Tibial artery (tissue), 4 donors: ENCODE data around the gene PLXNA2.

ENCODE experiments used
- DNase-seq, 2 donors: peaks; one replicate each; pipeline ENCODE4 v3.0.0-alpha.2; 2019
- H3K27ac ChIP-seq, 2 donors: fragments of 200-600 bp; sonication (generic) in 1 of 2; 1 replicate in 1 of 2; 2 replicates in 1 of 2; pipeline ENCODE4 v1.5.1; 2018 to 2019; ENCODE audit warnings: mild to moderate bottlenecking in 1 of 2
- H3K27me3 ChIP-seq, 2 donors: fragments of 200-600 bp; sonication (generic) in 1 of 2; one replicate each; pipeline versions ENCODE4 v1.5.1 to v1.6.0; 2016 to 2019
- H3K36me3 ChIP-seq, 3 donors: fragments of 200-600 bp; sonication (generic) in 2 of 3; one replicate each; pipeline ENCODE4 v1.5.1; 2016 to 2019; ENCODE audit warnings: mild to moderate bottlenecking in 2 of 3
- H3K4me1 ChIP-seq, 4 donors: fragments of 200-600 bp; sonication (generic) in 2 of 4; 1 replicate in 3 of 4; 2 replicates in 1 of 4; pipeline ENCODE4 v1.5.1; 2016 to 2019
- H3K4me3 ChIP-seq, 2 donors: fragments of 200-600 bp; sonication (generic) in 1 of 2; 1 replicate in 1 of 2; 2 replicates in 1 of 2; pipeline ENCODE4 v1.5.1; 2018 to 2019; ENCODE audit warnings: mild to moderate bottlenecking in 2 of 2
- H3K9me3 ChIP-seq, 3 donors: fragments of 200-600 bp; sonication (generic) in 1 of 3; one replicate each; pipeline ENCODE4 v1.5.1; 2016 to 2019
- intact Hi-C: fragments of 100-400 bp; cut with DNase I; formaldehyde crosslinking; loops from one replicate; pipeline ENCODE4 v1.15.0; 2023; ENCODE audit warnings: low total_unique reads
- TF ChIP-seq, protein P1 (sequence below), 2 experiments: fragments of 200-600 bp in 1 of 2; fragments of 450-650 bp in 1 of 2; IDR thresholded peaks; one replicate each; pipeline ENCODE4 v1.5.1; 2017 to 2019; ENCODE audit warnings: antibody characterized with exemption in 2 of 2, mild to moderate bottlenecking in 1 of 2, moderate library complexity in 1 of 2

The PLXNA2 gene

DNA sequence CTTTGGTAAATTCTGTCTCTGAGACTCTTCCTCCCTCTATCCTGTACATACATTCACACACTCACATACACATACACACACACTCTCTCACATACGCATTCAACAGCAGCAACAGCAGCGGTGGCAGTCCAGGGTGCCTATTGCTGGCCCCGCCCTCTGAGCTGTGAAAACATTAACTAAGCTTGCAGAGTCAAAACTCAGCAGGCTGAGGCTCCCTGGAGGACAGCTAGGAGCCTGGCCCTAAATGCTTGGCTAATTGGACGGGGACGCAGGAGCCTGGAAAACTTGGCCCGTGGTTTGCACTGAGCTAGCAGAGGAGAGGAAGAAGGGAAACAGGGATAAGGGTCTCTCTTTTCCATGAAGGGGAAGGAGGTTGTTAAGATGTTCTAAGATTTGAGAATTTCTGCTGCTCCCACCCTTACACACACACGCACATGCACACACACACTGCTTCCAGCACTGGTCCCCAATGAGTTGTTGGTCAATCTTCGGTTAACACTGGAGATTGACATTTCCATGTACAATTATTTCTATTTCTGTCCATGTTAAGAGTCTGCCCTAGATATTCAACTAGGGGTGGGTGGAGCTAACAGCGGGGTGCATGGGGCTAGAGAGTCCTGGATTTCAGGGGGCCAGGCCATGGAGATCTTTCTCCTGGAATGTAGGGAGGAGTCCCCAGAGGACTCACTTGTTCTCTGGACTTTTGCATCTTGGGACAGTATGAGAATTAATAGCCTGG lies 94.2 kb downstream of the PLXNA2 start:
- Histone ChIP-seq H3K27ac (peak overlapping the region in 1 of 2 donors; percentile 19), H3K27me3 (no peaks in the 10 kb centered on the region), H3K36me3 (no peaks in the 10 kb centered on the region), H3K9me3 (no peaks in the 10 kb centered on the region), H3K4me1 (peaks cover 0 to 36% (median 18%) of the 10 kb centered on the region in 4 donors), H3K4me3 (no peak overlapping the region)
- peak in 1 of 2 donors; percentile 71 for DNase-seq
- TF ChIP-seq, protein P1, sequence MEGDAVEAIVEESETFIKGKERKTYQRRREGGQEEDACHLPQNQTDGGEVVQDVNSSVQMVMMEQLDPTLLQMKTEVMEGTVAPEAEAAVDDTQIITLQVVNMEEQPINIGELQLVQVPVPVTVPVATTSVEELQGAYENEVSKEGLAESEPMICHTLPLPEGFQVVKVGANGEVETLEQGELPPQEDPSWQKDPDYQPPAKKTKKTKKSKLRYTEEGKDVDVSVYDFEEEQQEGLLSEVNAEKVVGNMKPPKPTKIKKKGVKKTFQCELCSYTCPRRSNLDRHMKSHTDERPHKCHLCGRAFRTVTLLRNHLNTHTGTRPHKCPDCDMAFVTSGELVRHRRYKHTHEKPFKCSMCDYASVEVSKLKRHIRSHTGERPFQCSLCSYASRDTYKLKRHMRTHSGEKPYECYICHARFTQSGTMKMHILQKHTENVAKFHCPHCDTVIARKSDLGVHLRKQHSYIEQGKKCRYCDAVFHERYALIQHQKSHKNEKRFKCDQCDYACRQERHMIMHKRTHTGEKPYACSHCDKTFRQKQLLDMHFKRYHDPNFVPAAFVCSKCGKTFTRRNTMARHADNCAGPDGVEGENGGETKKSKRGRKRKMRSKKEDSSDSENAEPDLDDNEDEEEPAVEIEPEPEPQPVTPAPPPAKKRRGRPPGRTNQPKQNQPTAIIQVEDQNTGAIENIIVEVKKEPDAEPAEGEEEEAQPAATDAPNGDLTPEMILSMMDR (IDR thresholded peaks at IDR 0.05), result no peak
- intact Hi-C loops, result no loop called here

DNA sequence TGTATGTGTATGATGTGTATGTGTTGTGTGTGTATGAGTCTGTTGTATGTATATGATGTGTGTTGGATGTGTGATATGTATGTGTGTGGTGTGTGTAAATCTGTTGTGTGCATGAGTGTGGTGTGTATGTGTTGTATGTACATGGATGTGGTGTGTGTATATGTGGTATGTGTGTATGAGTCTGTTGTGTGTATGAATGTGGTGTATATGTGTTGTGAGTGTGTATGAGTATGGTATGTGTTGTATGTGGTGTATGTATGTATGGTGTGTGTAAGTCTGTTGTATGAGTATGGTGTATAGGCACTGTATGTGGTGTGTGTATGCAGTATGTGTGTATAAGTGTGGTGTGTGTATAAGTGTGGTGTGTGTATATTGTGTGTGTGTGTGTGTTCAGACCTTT lies 95.0 kb downstream of the PLXNA2 start:
- no peaks in the 10 kb centered on the region for H3K27me3 ChIP-seq
- peaks cover 0 to 36% (median 19%) of the 10 kb centered on the region in 4 donors for H3K4me1 ChIP-seq
- intact Hi-C loops, result no loop called here
- DNase-seq, result no peak
- no peak overlapping the region for H3K4me3 ChIP-seq
- H3K27ac ChIP-seq, result no peak overlapping the region
- TF ChIP-seq, protein P1 (IDR thresholded peaks at IDR 0.05), result no peak
- no peaks in the 10 kb centered on the region for H3K9me3 ChIP-seq
- H3K36me3 ChIP-seq, result no peaks in the 10 kb centered on the region

DNA sequence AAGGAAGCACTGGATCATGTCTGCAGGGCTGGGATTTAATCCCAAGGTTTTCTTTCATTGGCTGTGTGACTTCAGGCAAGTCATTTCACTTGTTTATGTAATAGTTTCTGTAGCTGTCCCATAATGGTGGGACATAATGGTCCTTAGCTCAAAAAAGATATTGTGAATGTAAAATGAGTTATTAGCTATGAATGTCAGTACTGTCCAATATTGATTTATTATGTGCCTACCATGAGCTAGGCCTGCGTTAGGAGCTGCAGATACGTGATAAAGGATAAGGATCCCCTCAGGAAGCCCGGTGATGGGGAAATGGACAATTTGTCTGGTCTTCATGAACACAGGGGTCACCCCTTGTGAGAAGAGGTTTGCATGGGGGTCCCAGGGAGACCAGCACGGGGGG lies 95.8 kb downstream of the PLXNA2 start:
- TF ChIP-seq, protein P1 (IDR thresholded peaks at IDR 0.05), result no peak
- intact Hi-C loops, result no loop called here
- H3K36me3 ChIP-seq, result no peaks in the 10 kb centered on the region
- no peak overlapping the region for H3K4me3 ChIP-seq
- no peaks in the 10 kb centered on the region for H3K9me3 ChIP-seq
- H3K27me3 ChIP-seq, result no peaks in the 10 kb centered on the region
- peaks cover 0 to 40% (median 19%) of the 10 kb centered on the region in 4 donors for H3K4me1 ChIP-seq
- H3K27ac ChIP-seq, result no peak overlapping the region
- peak in 1 of 2 donors; percentile 39 for DNase-seq

DNA sequence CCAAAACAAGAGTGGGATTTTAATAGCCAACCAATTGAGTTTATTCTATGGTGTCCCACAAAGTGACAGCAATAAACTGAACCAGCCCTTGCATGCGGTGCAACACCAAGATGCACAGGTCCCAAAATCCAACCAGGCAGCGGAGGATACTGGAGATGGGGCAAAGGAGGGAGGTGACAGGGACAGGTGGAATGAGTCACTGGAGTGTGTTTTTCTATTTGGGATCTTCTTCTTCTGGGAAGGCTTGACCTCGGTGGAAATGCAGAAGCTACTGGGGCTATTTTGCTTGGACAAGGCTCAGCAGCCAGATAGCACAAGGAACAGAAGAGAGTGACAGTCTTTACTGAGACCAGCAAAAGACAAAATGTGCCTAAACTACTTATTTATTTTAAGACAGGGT lies 97.5 kb downstream of the PLXNA2 start:
- Histone ChIP-seq H3K4me3 (no peak overlapping the region), H3K4me1 (peaks cover 0 to 57% (median 33%) of the 10 kb centered on the region in 4 donors), H3K27me3 (no peaks in the 10 kb centered on the region), H3K36me3 (no peaks in the 10 kb centered on the region), H3K9me3 (no peaks in the 10 kb centered on the region), H3K27ac (no peak overlapping the region)
- intact Hi-C loops, result no loop called here
- DNase-seq, result peak in 1 of 2 donors; percentile 13
- TF ChIP-seq, protein P1 (IDR thresholded peaks at IDR 0.05), result no peak

DNA sequence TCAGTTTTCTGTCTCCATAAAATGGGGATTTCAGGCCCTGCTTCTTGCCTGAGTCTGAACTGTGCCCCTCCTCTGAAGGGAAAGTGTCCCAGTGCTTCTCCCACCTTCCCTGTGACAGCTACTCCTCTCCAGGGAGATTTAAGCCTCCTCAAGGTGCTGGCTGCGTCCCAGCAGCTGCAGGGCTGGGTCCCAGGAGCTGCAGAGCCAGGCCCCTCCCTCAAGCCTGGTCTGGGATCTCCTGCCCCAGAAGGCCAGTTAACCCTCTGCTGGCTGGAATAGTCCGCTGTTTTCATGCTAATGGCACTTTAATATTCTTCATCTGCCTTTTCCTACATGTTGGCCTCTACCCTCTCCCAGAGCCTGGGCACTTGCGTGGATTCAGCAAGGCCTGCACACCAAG lies 99.0 kb downstream of the PLXNA2 start:
- H3K27me3 ChIP-seq, result no peaks in the 10 kb centered on the region
- peak in 1 of 2 donors; percentile 32 for DNase-seq
- no peaks in the 10 kb centered on the region for H3K9me3 ChIP-seq
- TF ChIP-seq, protein P1 (IDR thresholded peaks at IDR 0.05), result no peak
- H3K4me3 ChIP-seq, result no peak overlapping the region
- H3K27ac ChIP-seq, result no peak overlapping the region
- peaks cover 0 to 8% (median 0%) of the 10 kb centered on the region in 3 donors for H3K36me3 ChIP-seq
- intact Hi-C loops, result no loop called here
- peaks cover 0 to 51% (median 28%) of the 10 kb centered on the region in 4 donors for H3K4me1 ChIP-seq
